Neural crest cell (in vitro differentiated cells): ENCODE results near the gene ANKRD10. TPM values are rescaled to one million over a fixed set of nuclear protein-coding genes. Genes with fewer than 3 reads are reported as not detected.

Source experiments
- DNase-seq: peaks from one replicate; pipeline ENCODE4 v3.0.0; 2021; ENCODE audit warnings: low read depth, mixed read lengths, low spot score
- H3K27ac Mint-ChIP-seq: one replicate; pipeline ENCODE4 v1.8.0; 2021; ENCODE audit warnings: mild to moderate bottlenecking, mixed read lengths; ENCODE audit not compliant: unreplicated experiment
- H3K27me3 Mint-ChIP-seq: 2 replicates; pipeline ENCODE4 v1.8.0; 2021; ENCODE audit warnings: low read depth, mild to moderate bottlenecking, mixed read lengths
- H3K36me3 Mint-ChIP-seq: 2 replicates; pipeline ENCODE4 v1.8.0; 2021; ENCODE audit warnings: low read depth, mild to moderate bottlenecking, mixed read lengths
- H3K4me1 Mint-ChIP-seq: 2 replicates; pipeline ENCODE4 v1.8.0; 2021; ENCODE audit warnings: mixed read lengths
- H3K4me3 Mint-ChIP-seq: one replicate; pipeline ENCODE4 v1.8.0; 2021; ENCODE audit warnings: mild to moderate bottlenecking, mixed read lengths
- H3K9me3 Mint-ChIP-seq: 2 replicates; pipeline ENCODE4 v1.8.0; 2021; ENCODE audit warnings: mixed read lengths
- CTCF ChIP-seq: fragments of 200-600 bp; sonication (generic); conservative IDR thresholded peaks from 2 replicates; pipeline ENCODE4 v1.5.0; 2021; ENCODE audit warnings: antibody characterized with exemption, mild to moderate bottlenecking
- total RNA-seq: library from RNA; stranded (reverse); gene quantifications from 2 replicates; pipeline ENCODE4 v1.2.1, GENCODE V29; 2021

The ANKRD10 gene
- total RNA-seq, 1 donor from 2014 or later = 204 TPM

DNA sequence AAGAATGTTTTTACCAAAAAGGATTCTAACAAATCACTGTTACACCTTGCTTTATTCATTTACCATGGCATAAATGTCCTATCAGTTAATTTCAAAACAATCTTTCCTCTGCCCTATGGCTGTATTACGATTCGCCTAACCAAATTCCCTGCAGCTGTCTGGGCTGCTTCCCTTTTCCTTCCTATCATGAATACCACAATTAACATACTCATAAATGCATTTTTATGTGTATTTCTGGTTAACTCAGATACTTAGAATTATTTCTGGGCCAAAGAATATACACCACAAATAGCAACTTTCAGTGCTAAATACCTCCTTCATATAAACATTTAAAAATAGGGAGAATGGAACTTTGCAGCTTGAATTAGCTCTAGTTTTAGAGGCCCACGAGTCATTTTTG lies 30.4 kb downstream of the ANKRD10 start:
- no peaks in the 10 kb centered on the region for H3K27me3 Mint-ChIP-seq
- H3K9me3 Mint-ChIP-seq = no peaks in the 10 kb centered on the region
- H3K4me3 Mint-ChIP-seq = no peak overlapping the region
- no peak for DNase-seq
- TF ChIP-seq CTCF = no peak
- peaks cover 53% of the 10 kb centered on the region for H3K4me1 Mint-ChIP-seq
- no peak overlapping the region for H3K27ac Mint-ChIP-seq
- no peaks in the 10 kb centered on the region for H3K36me3 Mint-ChIP-seq

DNA sequence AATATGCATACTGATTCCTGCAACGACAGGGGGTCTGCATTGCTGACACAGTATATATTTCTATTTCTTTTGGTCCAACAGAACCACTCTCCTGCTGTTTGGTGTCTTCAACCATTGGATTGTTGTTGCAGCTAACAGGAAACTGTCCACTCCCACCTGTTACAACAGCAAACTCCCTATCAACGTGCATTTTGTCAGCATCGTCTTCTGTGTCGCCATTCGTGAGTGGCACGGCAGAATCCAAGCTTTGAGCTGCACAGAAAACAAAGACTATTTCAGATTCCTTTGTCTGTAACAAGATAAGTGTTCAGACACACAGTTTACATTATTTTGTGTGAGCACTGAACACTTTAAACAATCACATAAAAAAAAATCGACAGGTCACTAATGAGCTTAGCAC lies 31.3 kb downstream of the ANKRD10 start:
- peaks cover 45% of the 10 kb centered on the region for H3K4me1 Mint-ChIP-seq
- H3K9me3 Mint-ChIP-seq = no peaks in the 10 kb centered on the region
- no peaks in the 10 kb centered on the region for H3K27me3 Mint-ChIP-seq
- no peak for TF ChIP-seq CTCF
- no peak overlapping the region for H3K27ac Mint-ChIP-seq
- DNase-seq = no peak
- H3K4me3 Mint-ChIP-seq = no peak overlapping the region
- H3K36me3 Mint-ChIP-seq = no peaks in the 10 kb centered on the region

DNA sequence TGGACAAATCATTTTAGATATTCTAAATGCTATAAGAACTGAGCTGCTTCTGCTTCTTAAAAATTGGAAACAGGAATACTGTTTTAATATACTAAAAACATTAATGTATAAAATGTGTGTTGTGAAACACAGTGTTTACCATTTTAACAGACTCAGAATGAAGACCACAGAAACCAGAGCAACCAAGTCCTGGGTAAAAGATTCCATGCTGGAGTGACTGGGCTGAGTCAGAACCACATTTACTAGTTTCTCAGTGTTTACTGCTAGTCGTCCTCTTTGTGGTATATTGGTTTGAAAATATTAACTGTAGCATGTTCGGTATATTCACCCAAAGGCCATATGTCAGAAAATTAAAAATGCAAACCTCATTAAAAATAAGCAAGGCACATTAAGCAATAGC lies 31.9 kb downstream of the ANKRD10 start:
- no peak for TF ChIP-seq CTCF
- Mint-ChIP-seq H3K36me3 (no peaks in the 10 kb centered on the region), H3K4me3 (no peak overlapping the region), H3K27me3 (no peaks in the 10 kb centered on the region), H3K4me1 (peaks cover 39% of the 10 kb centered on the region), H3K9me3 (no peaks in the 10 kb centered on the region), H3K27ac (no peak overlapping the region)
- no peak for DNase-seq

GRCh38 chr13:110881839-110882627 lies 32.8 kb downstream of the ANKRD10 start:
- H3K36me3 Mint-ChIP-seq = no peaks in the 10 kb centered on the region
- H3K9me3 Mint-ChIP-seq = no peaks in the 10 kb centered on the region
- peaks cover 29% of the 10 kb centered on the region for H3K4me1 Mint-ChIP-seq
- H3K27ac Mint-ChIP-seq = no peak overlapping the region
- no peaks in the 10 kb centered on the region for H3K27me3 Mint-ChIP-seq
- DNase-seq = no peak
- H3K4me3 Mint-ChIP-seq = no peak overlapping the region
- no peak for TF ChIP-seq CTCF

DNA sequence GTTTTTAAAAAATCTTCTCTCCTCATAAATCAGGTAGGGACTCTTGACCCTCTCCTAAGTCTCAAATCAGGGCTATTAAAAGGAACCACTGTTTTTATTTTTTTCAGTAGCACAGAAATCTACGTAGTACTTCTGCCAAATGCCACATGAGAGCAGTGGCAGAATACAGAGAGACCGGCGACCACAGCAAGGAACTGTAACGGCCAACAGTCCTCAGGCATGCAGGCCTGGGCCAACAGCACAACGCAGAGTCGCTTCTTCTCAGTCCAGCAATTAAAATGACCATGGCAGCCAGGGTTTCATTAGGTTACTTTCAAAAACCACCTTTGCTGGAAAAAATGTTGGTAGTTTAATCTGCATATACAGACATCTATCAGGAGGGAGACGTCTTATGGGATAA lies 34.2 kb downstream of the ANKRD10 start:
- H3K27ac Mint-ChIP-seq = no peak overlapping the region
- no peaks in the 10 kb centered on the region for H3K27me3 Mint-ChIP-seq
- H3K4me3 Mint-ChIP-seq = no peak overlapping the region
- no peak for TF ChIP-seq CTCF
- DNase-seq = no peak
- no peaks in the 10 kb centered on the region for H3K36me3 Mint-ChIP-seq
- H3K4me1 Mint-ChIP-seq = peaks cover 20% of the 10 kb centered on the region
- H3K9me3 Mint-ChIP-seq = no peaks in the 10 kb centered on the region
